ENCODE data around the gene COL11A2.

COL11A2 gene

DNA sequence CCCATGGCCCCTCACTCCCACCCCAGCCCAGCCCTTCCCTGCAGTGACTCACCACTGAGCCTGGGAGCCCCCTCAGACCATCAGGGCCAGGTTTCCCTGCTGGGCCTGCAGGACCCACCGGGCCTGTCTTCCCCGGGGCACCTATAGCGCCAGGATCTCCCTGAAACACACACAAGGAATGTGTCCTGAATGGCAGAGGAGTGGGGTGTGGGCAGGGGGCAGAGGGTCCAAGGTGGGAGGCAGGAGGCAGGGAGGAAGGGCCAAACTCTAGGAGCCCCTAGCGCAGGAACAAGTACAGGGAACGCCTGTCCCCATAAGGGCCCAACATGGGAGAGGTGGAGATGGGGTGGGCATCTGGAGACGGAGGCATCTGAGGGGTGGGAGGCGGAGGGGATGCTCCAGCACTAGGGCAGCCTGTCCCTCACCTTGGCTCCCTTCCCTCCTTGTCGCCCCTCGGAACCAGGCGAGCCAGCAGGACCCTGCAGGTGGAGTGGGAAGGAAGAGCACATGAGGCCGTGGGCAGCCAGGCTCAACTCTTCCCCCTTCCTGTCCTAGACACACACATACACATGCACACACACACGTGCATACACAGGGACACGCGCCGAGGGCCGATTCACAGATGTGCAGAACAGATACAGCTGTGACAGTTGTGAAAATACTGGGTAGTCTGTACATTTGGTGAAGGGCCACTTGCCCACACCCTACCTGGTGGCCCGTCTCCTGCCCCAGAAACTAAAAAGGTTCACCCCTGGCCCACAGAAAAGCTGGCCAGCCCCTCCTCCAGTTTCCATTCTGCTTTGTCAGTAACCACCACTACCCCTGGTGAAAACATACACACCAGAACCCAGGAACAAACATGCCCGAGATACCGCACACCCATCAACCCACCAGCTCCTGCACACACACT is 24.6 kb downstream of the COL11A2 start:
- no peak overlapping the region for H3K4me3 ChIP-seq (ENCODE audit: low read depth, low read length)
- ChIA-PET POLR2A (no interaction called here), CTCF (interaction anchor here (1.0 kb wide), 1 partner anchor 81 kb away, joined by 3 read pairs; no protein-coding TSS in a partner anchor)
- DNase-seq (ENCODE audit: low read depth, low spot score): no peak
- TF ChIP-seq, protein P1, sequence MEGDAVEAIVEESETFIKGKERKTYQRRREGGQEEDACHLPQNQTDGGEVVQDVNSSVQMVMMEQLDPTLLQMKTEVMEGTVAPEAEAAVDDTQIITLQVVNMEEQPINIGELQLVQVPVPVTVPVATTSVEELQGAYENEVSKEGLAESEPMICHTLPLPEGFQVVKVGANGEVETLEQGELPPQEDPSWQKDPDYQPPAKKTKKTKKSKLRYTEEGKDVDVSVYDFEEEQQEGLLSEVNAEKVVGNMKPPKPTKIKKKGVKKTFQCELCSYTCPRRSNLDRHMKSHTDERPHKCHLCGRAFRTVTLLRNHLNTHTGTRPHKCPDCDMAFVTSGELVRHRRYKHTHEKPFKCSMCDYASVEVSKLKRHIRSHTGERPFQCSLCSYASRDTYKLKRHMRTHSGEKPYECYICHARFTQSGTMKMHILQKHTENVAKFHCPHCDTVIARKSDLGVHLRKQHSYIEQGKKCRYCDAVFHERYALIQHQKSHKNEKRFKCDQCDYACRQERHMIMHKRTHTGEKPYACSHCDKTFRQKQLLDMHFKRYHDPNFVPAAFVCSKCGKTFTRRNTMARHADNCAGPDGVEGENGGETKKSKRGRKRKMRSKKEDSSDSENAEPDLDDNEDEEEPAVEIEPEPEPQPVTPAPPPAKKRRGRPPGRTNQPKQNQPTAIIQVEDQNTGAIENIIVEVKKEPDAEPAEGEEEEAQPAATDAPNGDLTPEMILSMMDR (IDR thresholded peaks at IDR 0.05; ENCODE audit: insufficient read depth, low read length, missing control alignments): no peak

DNA sequence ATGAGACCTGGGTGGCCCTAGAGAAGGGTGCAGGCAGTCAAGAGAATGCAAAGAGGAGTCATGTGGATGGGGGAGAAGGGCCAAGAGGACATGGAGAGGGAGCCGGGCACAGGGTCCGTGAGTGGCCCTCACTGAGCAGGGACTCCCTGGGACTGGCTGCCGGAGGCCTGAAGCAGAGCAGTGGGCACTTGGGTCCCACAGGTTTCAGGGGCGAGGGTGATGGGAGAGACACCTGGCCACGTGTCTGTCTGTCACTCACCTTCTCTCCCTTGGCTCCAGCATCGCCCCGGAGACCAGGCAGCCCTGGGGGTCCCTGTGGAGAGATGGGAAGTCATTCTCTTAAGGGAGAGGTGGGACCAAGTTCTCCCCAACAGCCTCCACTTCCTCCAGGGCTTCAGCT is 25.5 kb downstream of the COL11A2 start:
- no peak for DNase-seq (ENCODE audit: low read depth, low spot score)
- POLR2A ChIA-PET: no interaction called here
- TF ChIP-seq, protein P1 (IDR thresholded peaks at IDR 0.05; ENCODE audit: insufficient read depth, low read length, missing control alignments): no peak
- CTCF ChIA-PET: interaction anchor here (2.0 kb wide), 1 partner anchor 31 kb away, joined by 4 read pairs; no protein-coding TSS in a partner anchor
- H3K4me3 ChIP-seq (ENCODE audit: low read depth, low read length): no peak overlapping the region

DNA sequence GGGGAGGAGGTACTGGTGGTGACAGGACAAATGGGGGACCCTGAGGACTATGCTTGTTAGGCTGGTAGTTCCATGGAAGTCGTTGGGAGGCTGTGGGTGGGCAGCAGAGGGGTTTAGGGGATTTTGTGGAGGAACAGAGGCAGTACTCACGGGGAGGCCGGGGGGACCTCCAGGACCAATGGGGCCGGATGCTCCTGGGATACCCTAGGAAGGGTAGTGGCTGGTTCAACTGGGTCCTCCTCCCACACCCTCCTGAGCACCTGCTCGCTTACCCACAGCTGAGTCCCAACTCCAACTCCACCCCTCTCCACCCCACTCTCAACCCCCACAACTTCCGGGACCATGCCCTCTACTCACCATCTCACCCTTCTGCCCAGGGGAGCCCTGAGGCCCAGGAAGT is 25.9 kb downstream of the COL11A2 start:
- DNase-seq (ENCODE audit: low read depth, low spot score): no peak
- H3K4me3 ChIP-seq (ENCODE audit: low read depth, low read length): no peak overlapping the region
- ChIA-PET POLR2A (no interaction called here), CTCF (interaction anchor here (2.0 kb wide), 1 partner anchor 31 kb away, joined by 4 read pairs; no protein-coding TSS in a partner anchor)
- TF ChIP-seq, protein P1 (IDR thresholded peaks at IDR 0.05; ENCODE audit: insufficient read depth, low read length, missing control alignments): no peak

DNA sequence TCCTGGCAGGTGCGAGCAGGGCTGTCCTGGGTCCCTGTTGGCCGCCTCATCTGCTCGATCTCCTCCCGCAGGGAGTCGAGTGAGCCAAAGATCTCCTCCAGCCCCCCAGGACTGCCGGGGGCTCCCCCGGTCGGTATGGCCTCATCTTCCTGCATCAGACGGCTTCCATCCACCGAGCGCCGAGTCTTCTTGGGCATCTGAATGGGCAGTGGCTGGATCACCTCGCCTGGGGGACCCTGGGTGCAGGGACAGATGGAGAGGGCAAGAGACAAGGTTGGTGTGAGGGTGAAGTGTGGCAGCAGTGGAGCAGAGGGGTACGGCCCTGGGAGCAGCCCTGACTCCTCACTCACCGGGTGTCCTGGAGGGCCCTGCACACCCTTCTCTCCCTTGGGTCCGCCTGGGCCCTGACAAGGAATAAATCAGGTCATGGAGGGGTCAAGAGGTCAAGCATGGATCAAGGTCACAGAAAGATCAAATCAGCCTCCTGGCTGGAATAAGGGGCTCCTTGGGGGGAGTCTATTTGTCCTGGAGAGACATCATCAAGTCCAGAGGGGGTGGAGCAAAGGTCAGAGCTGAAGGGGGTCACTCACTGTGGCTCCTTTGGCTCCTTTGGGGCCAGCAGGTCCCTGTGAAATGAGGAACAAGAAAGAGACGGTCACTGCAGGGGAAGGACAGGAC is 26.5 kb downstream of the COL11A2 start:
- POLR2A ChIA-PET: no interaction called here
- no peak for DNase-seq (ENCODE audit: low read depth, low spot score)
- H3K4me3 ChIP-seq (ENCODE audit: low read depth, low read length): no peak overlapping the region
- CTCF ChIA-PET: interaction anchor here (2.0 to 7.9 kb wide), 2 partner anchors 32 to 82 kb away, joined by 4 to 91 read pairs; no protein-coding TSS in a partner anchor
- TF ChIP-seq, protein P1 (IDR thresholded peaks at IDR 0.05; ENCODE audit: insufficient read depth, low read length, missing control alignments): no peak

DNA sequence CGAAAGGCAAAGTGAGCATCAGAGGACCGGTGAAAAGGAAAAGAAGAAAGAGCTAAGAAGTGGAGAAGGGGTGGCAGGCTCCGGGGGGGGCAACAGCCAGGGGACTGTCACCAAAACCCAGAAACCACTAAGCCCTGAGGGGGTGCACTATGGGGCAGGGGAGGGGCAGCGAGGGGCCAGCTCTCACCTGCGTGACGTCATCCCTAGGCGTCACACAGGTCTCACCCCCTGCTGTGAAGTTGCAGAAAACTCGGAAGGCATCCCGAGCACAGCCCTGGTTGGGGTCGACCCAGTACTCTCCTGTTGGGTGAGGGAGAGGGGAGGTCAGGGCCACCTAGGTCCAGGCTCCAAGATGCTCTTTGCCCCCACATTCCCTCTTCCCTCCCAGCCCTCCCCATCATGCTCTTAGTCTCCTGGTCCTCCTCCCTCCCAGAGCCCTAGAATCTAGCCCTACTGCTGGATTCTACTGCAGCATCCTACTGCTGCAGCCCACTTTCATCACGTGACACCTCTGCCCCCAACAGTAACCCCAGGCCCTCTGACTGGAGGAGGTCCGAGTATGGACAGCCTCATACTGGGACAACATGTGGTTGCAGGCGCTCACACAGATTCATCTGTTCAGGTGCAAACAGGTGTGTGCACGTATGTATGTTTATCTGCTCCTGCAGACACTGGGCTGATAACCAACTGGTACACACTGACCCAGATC is 27.4 kb downstream of the COL11A2 start:
- TF ChIP-seq, protein P1 (IDR thresholded peaks at IDR 0.05; ENCODE audit: insufficient read depth, low read length, missing control alignments): no peak

More for the DNA sequence above, 27.4 kb downstream of the COL11A2 start:
- H3K4me3 ChIP-seq (ENCODE audit: low read depth, low read length): no peak overlapping the region
- ChIA-PET CTCF (interaction anchor here (0.7 to 7.9 kb wide), 6 partner anchors 9 to 150 kb away, joined by 3 to 91 read pairs (median 6); no protein-coding TSS in a partner anchor), POLR2A (no interaction called here)
- DNase-seq (ENCODE audit: low read depth, low spot score): no peak
